Measurements from ENCODE around the gene AIM2. TPM values are rescaled to one million over a fixed set of nuclear protein-coding genes. Genes with fewer than 3 reads are reported as not detected.

The AIM2 gene
- polyA plus RNA-seq, 1 donor (not counting 4 experiments of a cell fraction or from before 2014, with no cell fraction given): 0.33 TPM

- H3K9me1 ChIP-seq (ENCODE audit: control insufficient read depth, extremely low read depth, insufficient read depth, low read length): no peaks in the 10 kb centered on the region
- no peak for TF ChIP-seq CTCF (optimal IDR thresholded peaks at IDR 0.05 in 1 of 3, IDR thresholded peaks at IDR 0.05 in 1 of 3, conservative IDR thresholded peaks at IDR 0.05 in 1 of 3; ENCODE audit: extremely low read depth in 1 of 3, insufficient read depth in 2 of 3, low read length in 3 of 3)
- TF ChIP-seq EZH2 (IDR thresholded peaks at IDR 0.05; ENCODE audit: low read length): no peak
- H3K4me1 ChIP-seq (ENCODE audit: control insufficient read depth, extremely low read depth, insufficient read depth, low read length): no peaks in the 10 kb centered on the region
- no peak overlapping the region for H2AFZ ChIP-seq (ENCODE audit: control insufficient read depth, low read length)
- H3K36me3 ChIP-seq (ENCODE audit: control insufficient read depth in 2 of 2, extremely low read depth in 1 of 2, insufficient read depth in 2 of 2, low read length in 2 of 2): peaks cover 13 to 36% of the 10 kb centered on the region in 2 experiments
- no peak overlapping the region for H3K4me3 ChIP-seq (ENCODE audit: control insufficient read depth in 2 of 3, extremely low read depth in 1 of 3, insufficient read depth in 2 of 3, low read depth in 1 of 3, low read length in 3 of 3)
- H3K27me3 ChIP-seq (ENCODE audit: control insufficient read depth, extremely low read depth, insufficient read depth, low read length): no peaks in the 10 kb centered on the region
- H3K27ac ChIP-seq (ENCODE audit: control insufficient read depth, insufficient read depth, low read length): no peak overlapping the region
- FAIRE-seq (no peak), DNase-seq (ENCODE audit: low read depth, low spot score) (no peak)
- dilution Hi-C loops (cut with MboI; ENCODE audit: extremely low pct_ligation_motif_present, low sequenced_read_pairs): no loop called here
- H3K4me2 ChIP-seq (ENCODE audit: control insufficient read depth, extremely low read depth, insufficient read depth, low read depth, low read length): no peak overlapping the region
- H3K9me3 ChIP-seq (ENCODE audit: control insufficient read depth, low read depth, low read length): no peaks in the 10 kb centered on the region
- peaks cover 9% of the 10 kb centered on the region for H3K79me2 ChIP-seq (ENCODE audit: control insufficient read depth, insufficient read depth, low read length)
- H4K20me1 ChIP-seq (ENCODE audit: control insufficient read depth, extremely low read depth, insufficient read depth, low read length): no peaks in the 10 kb centered on the region
- H3K9ac ChIP-seq (ENCODE audit: control insufficient read depth, extremely low read depth, insufficient read depth, low read length): no peak overlapping the region
Observed at GRCh38 chr1:159040893-159041724, 35.5 kb downstream of the AIM2 start.

- DNase-seq (ENCODE audit: low read depth, low spot score) (no peak), FAIRE-seq (no peak)
- Histone ChIP-seq H3K4me2 (ENCODE audit: control insufficient read depth, extremely low read depth, insufficient read depth, low read depth, low read length) (no peak overlapping the region), H3K79me2 (ENCODE audit: control insufficient read depth, insufficient read depth, low read length) (peaks cover 10% of the 10 kb centered on the region), H3K27ac (ENCODE audit: control insufficient read depth, insufficient read depth, low read length) (no peak overlapping the region), H4K20me1 (ENCODE audit: control insufficient read depth, extremely low read depth, insufficient read depth, low read length) (no peaks in the 10 kb centered on the region), H3K9me3 (ENCODE audit: control insufficient read depth, low read depth, low read length) (no peaks in the 10 kb centered on the region), H3K36me3 (ENCODE audit: control insufficient read depth in 2 of 2, extremely low read depth in 1 of 2, insufficient read depth in 2 of 2, low read length in 2 of 2) (peaks cover 13 to 43% of the 10 kb centered on the region in 2 experiments), H3K4me3 (ENCODE audit: control insufficient read depth in 2 of 3, extremely low read depth in 1 of 3, insufficient read depth in 2 of 3, low read depth in 1 of 3, low read length in 3 of 3) (no peak overlapping the region), H3K9me1 (ENCODE audit: control insufficient read depth, extremely low read depth, insufficient read depth, low read length) (no peaks in the 10 kb centered on the region), H3K27me3 (ENCODE audit: control insufficient read depth, extremely low read depth, insufficient read depth, low read length) (no peaks in the 10 kb centered on the region), H2AFZ (ENCODE audit: control insufficient read depth, low read length) (no peak overlapping the region), H3K4me1 (ENCODE audit: control insufficient read depth, extremely low read depth, insufficient read depth, low read length) (no peaks in the 10 kb centered on the region), H3K9ac (ENCODE audit: control insufficient read depth, extremely low read depth, insufficient read depth, low read length) (no peak overlapping the region)
- dilution Hi-C loops (cut with MboI; ENCODE audit: extremely low pct_ligation_motif_present, low sequenced_read_pairs): no loop called here
- no peak for TF ChIP-seq CTCF (optimal IDR thresholded peaks at IDR 0.05 in 1 of 3, IDR thresholded peaks at IDR 0.05 in 1 of 3, conservative IDR thresholded peaks at IDR 0.05 in 1 of 3; ENCODE audit: extremely low read depth in 1 of 3, insufficient read depth in 2 of 3, low read length in 3 of 3)
- TF ChIP-seq EZH2 (IDR thresholded peaks at IDR 0.05; ENCODE audit: low read length): no peak
Observed at GRCh38 chr1:159040206-159040605, 36.4 kb downstream of the AIM2 start.
